Ishikawa (cell line): Measurements from ENCODE around the gene COX14.
A peak's percentile ranks its signal among the peaks of the same experiment; 100 is the strongest.

ENCODE experiments used
- CEBPB ChIP-seq: IDR thresholded peaks from 2 replicates; pipeline ENCODE4 v1.6.1; 2012
- CREB1 ChIP-seq: IDR thresholded peaks from 2 replicates; pipeline ENCODE4 v1.6.1; 2012; ENCODE audit warnings: low read depth
- YY1 ChIP-seq: IDR thresholded peaks from 2 replicates; pipeline ENCODE4 v1.6.1; 2012; ENCODE audit warnings: low read depth

- TF ChIP-seq CREB1, result peak; percentile 95
- no peak for TF ChIP-seq YY1
- TF ChIP-seq CEBPB, result no peak; the same call in 1 of the 2 replicates
Observed at GRCh38 chr12:50111693-50112455, at the start of gene COX14.
